IMR-90 (cell line): ENCODE measurements around the gene POLR2E. TPM values are rescaled to one million over a fixed set of nuclear protein-coding genes. Genes with fewer than 3 reads are reported as not detected.

Source experiments
- ATAC-seq: fragments of 200-7000 bp; cut with Tn5 transposase; 2 replicates; pipeline ENCODE4 v1.9.1; 2020; ENCODE audit warnings: low read depth, mild to moderate bottlenecking, moderate library complexity
- BruUV-seq: library from RNA; stranded (reverse); fragments of 400-500 nt; replicated peaks from 2 replicates; lab custom pipeline; 2021; lab: Mats Ljungman, UMichigan
- CTCF ChIA-PET: fragments of 300-600 bp; formaldehyde crosslinking; extraction: SDS; loops from one replicate; lab custom pipeline; 2021; ENCODE audit warnings: antibody characterized with exemption; lab: Yijun Ruan, JAX
- POLR2A ChIA-PET: fragments of 300-600 bp; sonication (Branson Sonifier 250); formaldehyde crosslinking; loops from one replicate; lab custom pipeline; 2022; ENCODE audit warnings: antibody characterized with exemption; ENCODE audit not compliant: unreplicated experiment; lab: Charles Lee
- DNase-seq: peaks from one replicate; pipeline ENCODE4 v3.0.0; 2013
- H2AFZ ChIP-seq: replicated peaks from 2 replicates; pipeline ENCODE3; 2013; ENCODE audit warnings: low read length, mild to moderate bottlenecking; ENCODE audit not compliant: poor library complexity
- H2AK5ac ChIP-seq: 2 replicates; pipeline ENCODE4 v1.6.1; 2013; ENCODE audit warnings: low read depth, low read length, inconsistent platforms
- H2AK9ac ChIP-seq: replicated peaks from 2 replicates; pipeline ENCODE3; 2013; ENCODE audit warnings: mild to moderate bottlenecking, low read depth, low read length, moderate library complexity; ENCODE audit not compliant: poor library complexity
- H2BK120ac ChIP-seq: 2 replicates; pipeline ENCODE4 v1.6.1; 2013; ENCODE audit warnings: low read depth, low read length, inconsistent platforms
- H2BK15ac ChIP-seq: 3 replicates; pipeline ENCODE4 v1.6.1; 2013; ENCODE audit warnings: low read depth, low read length, inconsistent platforms
- H2BK20ac ChIP-seq: 2 replicates; pipeline ENCODE4 v1.6.1; 2013; ENCODE audit warnings: low read depth, mild to moderate bottlenecking, inconsistent platforms, low read length, moderate library complexity
- H2BK5ac ChIP-seq: 2 replicates; pipeline ENCODE4 v1.6.1; 2013; ENCODE audit warnings: mild to moderate bottlenecking, low read depth, low read length, inconsistent platforms; ENCODE audit not compliant: poor library complexity, severe bottlenecking
- H3K14ac ChIP-seq: replicated peaks from 2 replicates; pipeline ENCODE4 v1.6.1; 2013; ENCODE audit warnings: low read depth, low read length, inconsistent platforms
- H3K18ac ChIP-seq: 2 replicates; pipeline ENCODE4 v1.6.1; 2013; ENCODE audit warnings: low read depth, low read length, control low read depth
- H3K23ac ChIP-seq: 2 replicates; pipeline ENCODE4 v1.6.1; 2013; ENCODE audit warnings: low read depth, low read length, inconsistent platforms
- H3K27ac ChIP-seq: 2 replicates; pipeline ENCODE4 v1.5.1; 2013; ENCODE audit warnings: mild to moderate bottlenecking, control low read depth, low read length; ENCODE audit not compliant: insufficient read depth
- H3K27me3 ChIP-seq: 2 replicates; pipeline ENCODE4 v1.6.1; 2013; ENCODE audit warnings: low read length; ENCODE audit not compliant: control insufficient read depth, insufficient read depth
- H3K36me3 ChIP-seq: 2 replicates; pipeline ENCODE4 v1.6.1; 2013; ENCODE audit warnings: low read length, mixed read lengths; ENCODE audit not compliant: control insufficient read depth, insufficient read depth
- H3K4ac ChIP-seq: 2 replicates; pipeline ENCODE4 v1.6.1; 2013; ENCODE audit warnings: low read depth, low read length, inconsistent platforms
- H3K4me1 ChIP-seq: 2 replicates; pipeline ENCODE4 v1.6.1; 2013; ENCODE audit warnings: low read length, mixed read lengths; ENCODE audit not compliant: control insufficient read depth, insufficient read depth
- H3K4me2 ChIP-seq: 2 replicates; pipeline ENCODE4 v1.6.1; 2013; ENCODE audit warnings: low read depth, mild to moderate bottlenecking, control low read depth, low read length, moderate library complexity
- H3K4me3 ChIP-seq: 2 replicates; pipeline ENCODE4 v1.5.1; 2013; ENCODE audit warnings: low read depth, mild to moderate bottlenecking, control low read depth, low read length, moderate library complexity; ENCODE audit not compliant: insufficient read depth
- H3K56ac ChIP-seq: 2 replicates; pipeline ENCODE4 v1.6.1; 2013; ENCODE audit warnings: low read length, inconsistent platforms; ENCODE audit not compliant: insufficient read depth; ENCODE audit errors: extremely low read depth
- H3K79me1 ChIP-seq, 2 experiments: 2 replicates each; pipeline ENCODE4 v1.6.1; 2013; ENCODE audit warnings: low read length in 2 of 2, inconsistent platforms in 1 of 2, low read depth in 1 of 2
- H3K9ac ChIP-seq: 2 replicates; pipeline ENCODE4 v1.6.1; 2013; ENCODE audit warnings: low read depth, low read length, control low read depth
- H3K9me1 ChIP-seq: 2 replicates; pipeline ENCODE4 v1.6.1; 2013; ENCODE audit warnings: low read length, inconsistent platforms; ENCODE audit not compliant: insufficient read depth
- H3K9me3 ChIP-seq: 2 replicates; pipeline ENCODE4 v1.6.1; 2013; ENCODE audit warnings: low read length; ENCODE audit not compliant: control insufficient read depth, insufficient read depth
- H4K20me1 ChIP-seq: 2 replicates; pipeline ENCODE4 v1.6.1; 2013; ENCODE audit warnings: low read length, inconsistent platforms; ENCODE audit not compliant: insufficient read depth
- H4K5ac ChIP-seq: 2 replicates; pipeline ENCODE4 v1.6.1; 2013; ENCODE audit warnings: mild to moderate bottlenecking, low read depth, low read length, control low read depth
- H4K8ac ChIP-seq, 2 experiments: 2 replicates each; pipeline ENCODE4 v1.6.1; 2013; ENCODE audit warnings: low read depth in 2 of 2, low read length in 2 of 2, control low read depth in 1 of 2, inconsistent platforms in 1 of 2
- H4K91ac ChIP-seq: 2 replicates; pipeline ENCODE4 v1.6.1; 2013; ENCODE audit warnings: low read depth, low read length, inconsistent platforms; ENCODE audit not compliant: insufficient read depth
- BHLHE40 ChIP-seq: fragments of 150-350 bp; IDR thresholded peaks from 2 replicates; pipeline ENCODE4 v1.6.1; 2016; ENCODE audit warnings: mild to moderate bottlenecking, low read depth, low read length
- CHD1 ChIP-seq: IDR thresholded peaks from 2 replicates; pipeline ENCODE4 v1.6.1; 2012; ENCODE audit warnings: low read depth, low read length, improper control_type of control experiment
- CTCF ChIP-seq: conservative IDR thresholded peaks from 2 replicates; pipeline ENCODE4 v1.5.1; 2012; ENCODE audit warnings: mild to moderate bottlenecking, low read depth, low read length, improper control_type of control experiment
- FOS ChIP-seq: fragments of 150-350 bp; IDR thresholded peaks from 2 replicates; pipeline ENCODE4 v1.6.1; 2016; ENCODE audit warnings: low read depth, low read length
- MAFK ChIP-seq: IDR thresholded peaks from 2 replicates; pipeline ENCODE4 v1.6.1; 2012; ENCODE audit warnings: low read depth, low read length, improper control_type of control experiment
- MAZ ChIP-seq: IDR thresholded peaks from 2 replicates; pipeline ENCODE4 v1.6.1; 2012; ENCODE audit warnings: low read depth, mild to moderate bottlenecking, low read length, improper control_type of control experiment, moderate library complexity, borderline replicate concordance
- MXI1 ChIP-seq: IDR thresholded peaks from 2 replicates; pipeline ENCODE4 v1.6.1; 2012; ENCODE audit warnings: low read depth, mild to moderate bottlenecking, low read length, moderate library complexity, borderline replicate concordance
- NFE2L2 ChIP-seq: fragments of 150-350 bp; IDR thresholded peaks from 2 replicates; pipeline ENCODE4 v1.6.1; 2016; ENCODE audit warnings: low read depth, mild to moderate bottlenecking, low read length
- POLR2A ChIP-seq: IDR thresholded peaks from 2 replicates; pipeline ENCODE4 v1.6.1; 2012; ENCODE audit warnings: mild to moderate bottlenecking, low read depth, low read length
- RAD21 ChIP-seq: IDR thresholded peaks from 2 replicates; pipeline ENCODE4 v1.6.1; 2012; ENCODE audit warnings: low read length, improper control_type of control experiment
- RCOR1 ChIP-seq: IDR thresholded peaks from 2 replicates; pipeline ENCODE4 v1.6.1; 2012; ENCODE audit warnings: mild to moderate bottlenecking, low read length, improper control_type of control experiment; ENCODE audit not compliant: insufficient replicate concordance
- RFX5 ChIP-seq: IDR thresholded peaks from 2 replicates; pipeline ENCODE4 v1.8.0; 2012; ENCODE audit warnings: low read depth, mild to moderate bottlenecking, low read length, moderate library complexity
- SMC3 ChIP-seq: fragments of 150-350 bp; IDR thresholded peaks from 2 replicates; pipeline ENCODE4 v1.6.1; 2016; ENCODE audit warnings: low read depth, mild to moderate bottlenecking, antibody characterized with exemption, low read length, moderate library complexity
- USF2 ChIP-seq: fragments of 150-350 bp; IDR thresholded peaks from 2 replicates; pipeline ENCODE4 v1.6.1; 2017; ENCODE audit warnings: mild to moderate bottlenecking, antibody characterized with exemption, low read length, low read depth
- WGBS, 2 experiments: methylation state at CpG; one replicate each; pipeline versions ENCODE4 v1.1.5 to v1.1.7; 2013; ENCODE audit warnings: missing lambda C conversion rate in 2 of 2; ENCODE audit not compliant: insufficient read length in 1 of 2; ENCODE audit errors: extremely low coverage in 2 of 2; 5-methylcytosine and 5-hydroxymethylcytosine counted together
- dilution Hi-C: fragments of 300-500 bp; cut with HindIII; formaldehyde crosslinking; loops from one replicate; pipeline ENCODE4 v1.14.3; 2018; ENCODE audit warnings: low sequenced_read_pairs; ENCODE audit not compliant: unreplicated experiment
- in situ Hi-C: fragments of 300-500 bp; cut with MboI; formaldehyde crosslinking; loops from 3 replicates; pipeline ENCODE4 v1.14.3; 2019; ENCODE audit warnings: low sequenced_read_pairs, inconsistent platforms, mixed read lengths
- intact Hi-C: fragments of 100-400 bp; cut with micrococcal nuclease; formaldehyde crosslinking; loops from 2 replicates; pipeline ENCODE4 v1.10.0; 2022
- polyA plus RNA-seq, 3 experiments: library from polyadenylated mRNA; depleted of rRNA; stranded (reverse); fragments of >200 nt; gene quantifications; 2 replicates each; pipeline ENCODE4 v1.2.3, GENCODE V29; 2012; ENCODE audit warnings: low replicate concordance in 1 of 3
- total RNA-seq: library from RNA; depleted of rRNA; stranded (reverse); fragments of >200 nt; gene quantifications from 2 replicates; pipeline ENCODE4 v1.2.3, GENCODE V29; 2012

Gene POLR2E
- total and polyA plus RNA-seq, 2 of the 4 experiments (the other 2 are of a cell fraction), result 294 to 391 TPM

GRCh38 chr19:1053176-1054101 is 41.7 kb downstream of the POLR2E start:
- no peaks in the 10 kb centered on the region for H3K27me3 ChIP-seq
- H3K4me1 ChIP-seq, result no peaks in the 10 kb centered on the region
- DNase-seq (no peak), ATAC-seq (no peak)
- no peak overlapping the region for H3K4ac ChIP-seq
- H2BK20ac ChIP-seq, result no peak overlapping the region
- H2BK15ac ChIP-seq, result no peak overlapping the region
- peaks cover 36% of the 10 kb centered on the region for H3K9me3 ChIP-seq
- H4K20me1 ChIP-seq, result no peaks in the 10 kb centered on the region
- H2AK5ac ChIP-seq, result no peak overlapping the region
- H3K36me3 ChIP-seq, result peaks cover 1% of the 10 kb centered on the region; the same call in 1 of the 2 replicates
- H4K5ac ChIP-seq, result no peak overlapping the region
- H3K9ac ChIP-seq, result no peak overlapping the region
- intact Hi-C loops, result no loop called here
- no peak overlapping the region for H3K27ac ChIP-seq
- peak overlapping the region; percentile 55 for H2AK9ac ChIP-seq
- no peak overlapping the region for H3K4me3 ChIP-seq
- no peak overlapping the region for H3K4me2 ChIP-seq
- no peak overlapping the region for H2AFZ ChIP-seq
- H3K18ac ChIP-seq, result no peak overlapping the region
- 86% methylated on average over 15 of the region's 31 CpGs; no CpG with 5 or more reads in 1 of the 2 experiments for WGBS, 2 experiments
- no peak overlapping the region for H2BK5ac ChIP-seq
- dilution Hi-C loops, result no loop called here
- H3K56ac ChIP-seq, result no peak overlapping the region
- H3K14ac ChIP-seq, result no peak overlapping the region
- H2BK120ac ChIP-seq, result no peak overlapping the region
- no peak overlapping the region for H4K8ac ChIP-seq
- CTCF ChIA-PET, result interaction anchor here (1.2 kb wide), 1 partner anchor 12 kb away, joined by 3 read pairs; no protein-coding TSS in a partner anchor
- in situ Hi-C loops, result no loop called here
- H3K9me1 ChIP-seq, result no peaks in the 10 kb centered on the region
- no peak overlapping the region for H4K91ac ChIP-seq
- POLR2A ChIA-PET, result no interaction called here
- no peaks in the 10 kb centered on the region for H3K79me1 ChIP-seq
- BruUV-seq, result no TSS peak
- no peak overlapping the region for H3K23ac ChIP-seq
- no peak for TF ChIP-seq NFE2L2
- no peak for TF ChIP-seq MAFK
- no peak for TF ChIP-seq CTCF
- TF ChIP-seq RAD21, result no peak
- no peak for TF ChIP-seq FOS
- no peak for TF ChIP-seq MXI1
- TF ChIP-seq USF2, result no peak
- TF ChIP-seq SMC3, result no peak
- no peak for TF ChIP-seq CHD1
- TF ChIP-seq RCOR1, result no peak
- TF ChIP-seq POLR2A, result no peak
- TF ChIP-seq MAZ, result no peak
- no peak for TF ChIP-seq BHLHE40
- no peak for TF ChIP-seq RFX5
